Germinal center (tissue), 1 donor: Measurements from ENCODE around the gene REN.

Experiments
- DNase-seq: peaks from one replicate; pipeline ENCODE4 v3.0.0; 2012; ENCODE audit warnings: mixed read lengths, low spot score

REN gene

GRCh38 chr1:204131978-204132377, 34.2 kb downstream of the REN start:
- no peak for DNase-seq

DNA sequence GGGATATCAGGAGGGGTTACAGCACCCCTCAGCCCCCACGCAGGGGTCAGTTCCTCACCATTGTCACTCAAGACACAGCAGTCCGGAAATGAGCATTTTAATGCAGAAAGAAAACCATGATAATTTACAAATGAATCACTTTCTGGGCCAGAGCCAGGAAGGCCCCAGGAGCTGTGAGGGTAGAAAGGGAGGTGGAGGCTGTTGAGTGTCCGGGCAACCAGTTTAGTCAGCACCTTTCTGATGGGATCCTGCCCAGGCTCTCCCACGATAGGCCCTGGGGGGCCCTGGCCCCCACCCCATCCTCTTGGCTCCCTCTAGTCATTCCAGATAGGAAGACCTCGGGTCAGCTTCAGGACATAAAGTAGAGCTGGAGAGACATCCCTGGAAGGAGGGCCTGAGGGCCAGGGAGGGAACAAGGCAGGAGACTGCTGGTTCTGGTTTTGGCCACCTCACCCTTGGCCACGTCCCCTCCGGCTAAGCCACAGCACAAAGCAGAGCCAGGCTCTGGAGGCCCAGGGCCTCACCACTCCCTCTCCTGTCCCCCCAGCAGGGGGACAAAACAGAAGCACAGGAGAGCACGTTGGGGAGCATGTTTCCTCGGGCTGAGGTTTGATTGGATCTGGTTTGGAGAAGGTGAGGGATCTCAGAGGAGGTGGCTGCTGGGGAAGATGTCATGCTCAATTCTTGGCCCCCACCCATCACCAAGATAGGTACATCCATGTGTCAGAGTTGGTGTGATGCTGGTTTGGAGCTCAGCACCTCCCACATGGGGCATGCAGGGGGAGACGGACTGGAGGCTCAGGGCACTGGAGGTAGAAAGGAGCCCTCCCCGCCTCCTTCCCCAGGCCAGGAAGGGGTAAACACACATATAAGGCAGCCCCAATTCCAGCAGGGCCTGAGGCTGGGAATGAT, 34.9 kb downstream of the REN start:
- DNase-seq: no peak

GRCh38 chr1:204130178-204130577, 36.0 kb downstream of the REN start:
- no peak for DNase-seq

GRCh38 chr1:204128964-204129896, 36.9 kb downstream of the REN start:
- DNase-seq: peak; percentile 85

GRCh38 chr1:204128464-204128963, 37.6 kb downstream of the REN start:
- no peak for DNase-seq

GRCh38 chr1:204127597-204128242, 38.4 kb downstream of the REN start:
- no peak for DNase-seq

DNA sequence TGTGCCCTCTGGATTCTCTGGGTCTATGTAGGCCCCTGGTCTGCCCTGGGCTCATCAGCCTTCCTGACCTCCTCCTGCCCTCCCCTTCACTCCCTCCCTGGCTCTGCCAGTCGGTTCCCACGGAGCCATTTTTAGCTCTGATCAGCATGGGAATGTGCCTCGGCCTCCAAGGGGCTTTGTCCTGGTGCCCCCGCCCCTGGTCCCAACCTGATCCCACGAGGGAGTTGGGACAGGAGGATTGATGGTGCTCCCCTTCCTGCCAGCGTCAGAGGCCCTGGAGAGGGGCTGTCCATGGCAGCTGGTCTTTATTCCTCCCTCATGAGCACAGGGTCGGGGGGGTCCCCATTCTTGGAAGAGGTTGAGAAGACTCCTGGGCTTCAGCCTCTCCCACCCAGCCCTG, 39.2 kb downstream of the REN start:
- no peak for DNase-seq

GRCh38 chr1:204126386-204126785, 39.8 kb downstream of the REN start:
- no peak for DNase-seq

GRCh38 chr1:204125759-204126351, 40.3 kb downstream of the REN start:
- DNase-seq: no peak

- DNase-seq: no peak
Measured at GRCh38 chr1:204124639-204125038, 41.5 kb downstream of the REN start.

DNA sequence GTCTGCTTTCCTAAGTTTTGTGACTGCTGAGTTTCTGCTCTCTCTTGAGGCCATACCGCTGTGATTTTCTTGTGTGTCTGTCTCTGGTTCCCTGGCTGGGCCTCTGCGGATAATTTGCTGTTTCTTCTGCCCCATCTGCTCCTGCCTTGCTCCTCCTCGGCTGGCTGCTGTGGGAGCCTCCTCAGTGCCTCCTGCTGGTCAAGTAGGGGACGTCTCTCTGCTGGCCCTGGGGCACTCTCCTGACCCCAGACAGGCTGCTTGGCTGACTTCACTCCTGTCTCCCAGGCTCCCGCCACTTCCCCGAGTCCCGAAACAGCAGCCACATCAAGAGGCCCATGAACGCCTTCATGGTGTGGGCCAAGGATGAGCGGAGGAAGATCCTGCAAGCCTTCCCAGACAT, 42.8 kb downstream of the REN start:
- DNase-seq: no peak

GRCh38 chr1:204121840-204122555, 44.1 kb downstream of the REN start:
- DNase-seq: no peak

GRCh38 chr1:204116539-204116938, 49.6 kb downstream of the REN start:
- DNase-seq: no peak

- DNase-seq: no peak
Measured at GRCh38 chr1:204115116-204115515, 51.0 kb downstream of the REN start.

- no peak for DNase-seq
Measured at GRCh38 chr1:204114606-204115005, 51.5 kb downstream of the REN start.

DNA sequence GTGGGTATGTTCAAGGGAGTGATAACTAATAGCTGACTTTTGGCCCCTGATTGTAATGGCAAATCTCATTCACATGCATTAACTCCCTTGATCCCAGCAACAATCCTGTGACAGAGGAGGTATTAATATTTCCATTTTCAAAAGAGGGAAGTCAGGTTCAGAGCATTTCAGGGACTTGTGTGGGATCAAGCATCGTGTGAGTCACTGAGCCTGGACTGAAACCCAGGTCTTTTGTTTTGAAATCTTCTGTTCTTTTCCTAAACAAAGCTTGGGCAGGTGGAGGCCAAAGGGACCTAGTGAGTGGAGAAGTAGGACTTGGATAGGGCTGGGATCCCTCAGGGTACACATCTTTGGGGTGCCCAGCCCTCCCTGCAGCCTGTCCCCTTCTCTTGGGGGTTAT, 52.2 kb downstream of the REN start:
- no peak for DNase-seq

- DNase-seq: no peak
Measured at GRCh38 chr1:204112876-204113730, 53.0 kb downstream of the REN start.

DNA sequence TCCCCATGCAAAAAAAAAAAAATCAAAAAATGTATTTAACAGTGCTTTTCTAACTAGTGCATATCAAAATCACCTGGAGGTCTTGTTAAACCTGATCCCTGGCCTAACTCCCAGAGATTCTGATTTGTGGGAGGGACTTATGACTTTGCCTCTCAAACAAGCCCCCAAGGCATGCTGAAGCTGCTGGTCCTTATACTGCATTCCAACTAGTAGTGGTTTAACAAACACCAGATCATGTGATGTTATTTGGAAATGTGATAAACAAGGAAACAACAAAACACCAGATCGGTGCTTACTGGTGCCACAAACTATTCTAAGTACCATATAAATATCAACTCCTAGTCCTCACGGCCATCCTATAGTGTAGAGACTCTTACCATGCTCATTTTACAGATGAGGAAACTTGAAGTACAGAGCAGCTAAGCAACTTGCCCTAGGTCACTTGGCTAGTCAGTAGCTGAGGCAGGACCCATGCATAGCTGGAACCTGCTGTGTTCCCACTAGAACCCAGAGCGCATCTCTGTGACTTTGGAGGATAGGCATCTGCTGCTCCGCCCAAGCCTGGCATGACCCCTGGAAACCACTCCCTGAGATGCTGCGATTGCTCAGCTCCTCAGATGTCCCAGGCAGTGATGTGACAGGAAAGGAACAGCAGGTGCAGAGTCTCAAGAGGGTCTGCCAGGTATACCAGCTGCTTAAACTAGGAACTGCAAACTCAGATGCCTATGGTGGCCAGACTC, 55.1 kb downstream of the REN start:
- no peak for DNase-seq
